Measurements from ENCODE around the gene TP53BP1. TPM values are rescaled to one million over a fixed set of nuclear protein-coding genes. Genes with fewer than 3 reads are reported as not detected.

TP53BP1 gene
- total RNA-seq, 2 experiments from 2014 or later, result 43.0 to 44.6 TPM

DNA sequence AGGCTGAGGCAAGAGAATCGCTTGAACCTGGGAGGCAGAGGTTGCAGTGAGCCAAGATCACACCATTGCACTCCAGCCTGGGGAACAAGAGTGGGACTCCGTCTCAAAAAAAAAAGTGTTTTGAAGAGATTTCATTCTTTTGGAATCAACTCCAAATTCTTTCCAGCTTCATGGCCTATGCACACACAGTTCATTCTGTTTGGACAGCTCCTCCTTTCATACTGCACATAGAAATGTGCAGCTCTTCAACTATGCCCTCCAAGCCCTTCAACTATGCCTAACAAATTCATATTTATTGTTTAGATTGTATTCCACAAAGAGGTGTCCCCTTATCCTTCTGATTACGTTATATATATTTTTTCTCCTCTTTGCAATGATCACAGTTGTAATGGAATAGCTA lies 4.2 kb downstream of the TP53BP1 start:
- H3K27ac ChIP-seq (ENCODE audit: low read depth in 1 of 2, low read length in 2 of 2), result no peak overlapping the region
- H3K9me3 ChIP-seq (ENCODE audit: control insufficient read depth in 1 of 2, insufficient read depth in 1 of 2, low read length in 2 of 2), result no peaks in the 10 kb centered on the region
- peak overlapping the region; percentile 21 for H3K4me3 Mint-ChIP-seq
- CTCF ChIA-PET, result interaction anchor here (1.6 kb wide), 1 partner anchor 26 kb away, joined by 7 read pairs; no protein-coding TSS in a partner anchor
- peaks cover 48% of the 10 kb centered on the region for H3K4me1 Mint-ChIP-seq (ENCODE audit: low read depth)
- POLR2A ChIA-PET, result interaction anchor here (0.6 to 1.9 kb wide), 2 partner anchors 22 to 295 kb away, joined by 4 to 9 read pairs; no protein-coding TSS in a partner anchor
- DNase-seq (no peak), ATAC-seq (ENCODE audit: poor library complexity) (no peak)
- TF ChIP-seq, protein P1, sequence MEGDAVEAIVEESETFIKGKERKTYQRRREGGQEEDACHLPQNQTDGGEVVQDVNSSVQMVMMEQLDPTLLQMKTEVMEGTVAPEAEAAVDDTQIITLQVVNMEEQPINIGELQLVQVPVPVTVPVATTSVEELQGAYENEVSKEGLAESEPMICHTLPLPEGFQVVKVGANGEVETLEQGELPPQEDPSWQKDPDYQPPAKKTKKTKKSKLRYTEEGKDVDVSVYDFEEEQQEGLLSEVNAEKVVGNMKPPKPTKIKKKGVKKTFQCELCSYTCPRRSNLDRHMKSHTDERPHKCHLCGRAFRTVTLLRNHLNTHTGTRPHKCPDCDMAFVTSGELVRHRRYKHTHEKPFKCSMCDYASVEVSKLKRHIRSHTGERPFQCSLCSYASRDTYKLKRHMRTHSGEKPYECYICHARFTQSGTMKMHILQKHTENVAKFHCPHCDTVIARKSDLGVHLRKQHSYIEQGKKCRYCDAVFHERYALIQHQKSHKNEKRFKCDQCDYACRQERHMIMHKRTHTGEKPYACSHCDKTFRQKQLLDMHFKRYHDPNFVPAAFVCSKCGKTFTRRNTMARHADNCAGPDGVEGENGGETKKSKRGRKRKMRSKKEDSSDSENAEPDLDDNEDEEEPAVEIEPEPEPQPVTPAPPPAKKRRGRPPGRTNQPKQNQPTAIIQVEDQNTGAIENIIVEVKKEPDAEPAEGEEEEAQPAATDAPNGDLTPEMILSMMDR (IDR thresholded peaks at IDR 0.05), result no peak
- H3K27me3 ChIP-seq (ENCODE audit: control insufficient read depth in 1 of 2, insufficient read depth in 2 of 2, low read length in 2 of 2), result no peaks in the 10 kb centered on the region
- H3K4me1 ChIP-seq (ENCODE audit: insufficient read depth, low read length), result peaks cover 15% of the 10 kb centered on the region
- H3K9me3 Mint-ChIP-seq, result no peaks in the 10 kb centered on the region
- peaks cover 17% of the 10 kb centered on the region for H3K36me3 ChIP-seq (ENCODE audit: insufficient read depth, low read length)
- H3K4me3 ChIP-seq (ENCODE audit: low read length), result no peak overlapping the region
- H3K27me3 Mint-ChIP-seq, result no peaks in the 10 kb centered on the region
- intact Hi-C loops (cut with DNase I, micrococcal nuclease), result no loop called here
- H3K36me3 Mint-ChIP-seq (ENCODE audit: low read depth), result peaks cover 67% of the 10 kb centered on the region
- no peak overlapping the region for H3K27ac Mint-ChIP-seq

DNA sequence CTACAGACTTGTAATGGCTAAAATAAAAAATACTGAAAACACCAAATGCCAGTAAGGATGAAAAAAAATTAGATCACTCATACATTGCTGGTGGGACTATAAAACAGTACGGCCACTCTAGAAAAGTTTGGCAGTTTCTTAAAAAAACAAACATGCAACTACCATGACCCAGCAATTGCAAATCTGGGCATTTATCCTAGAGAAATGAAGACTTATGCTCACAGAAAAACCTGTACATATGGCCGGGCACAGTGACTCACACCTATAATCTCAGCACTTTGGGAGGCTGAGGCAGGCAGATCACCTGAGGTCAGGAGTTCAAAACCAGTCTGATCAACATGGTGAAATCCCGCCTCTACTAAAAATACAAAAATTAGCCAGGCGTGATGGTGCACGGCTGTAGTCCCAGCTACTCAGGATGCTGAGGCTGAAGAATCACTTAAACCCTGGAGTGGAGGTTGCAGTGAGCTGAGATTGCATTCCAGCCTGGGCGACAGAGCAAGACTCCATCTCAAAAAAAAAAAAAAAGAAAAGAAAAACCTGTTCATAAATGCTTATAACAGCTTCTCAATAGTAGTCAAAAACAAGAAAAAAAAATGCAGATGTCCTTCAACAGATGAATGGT lies 5.6 kb downstream of the TP53BP1 start:
- CTCF ChIA-PET, result interaction anchor here (1.2 kb wide), 1 partner anchor 27 kb away, joined by 5 read pairs; no protein-coding TSS in a partner anchor
- peaks cover 7% of the 10 kb centered on the region for H3K4me1 ChIP-seq (ENCODE audit: insufficient read depth, low read length)
- TF ChIP-seq, protein P1 (IDR thresholded peaks at IDR 0.05), result no peak
- Mint-ChIP-seq H3K27ac (no peak overlapping the region), H3K9me3 (no peaks in the 10 kb centered on the region), H3K36me3 (ENCODE audit: low read depth) (peaks cover 67% of the 10 kb centered on the region), H3K4me1 (ENCODE audit: low read depth) (peaks cover 44% of the 10 kb centered on the region), H3K27me3 (no peaks in the 10 kb centered on the region), H3K4me3 (no peak overlapping the region)
- no peak overlapping the region for H3K27ac ChIP-seq (ENCODE audit: low read depth in 1 of 2, low read length in 2 of 2)
- no peaks in the 10 kb centered on the region for H3K27me3 ChIP-seq (ENCODE audit: control insufficient read depth in 1 of 2, insufficient read depth in 2 of 2, low read length in 2 of 2)
- intact Hi-C loops (cut with DNase I, micrococcal nuclease), result no loop called here
- POLR2A ChIA-PET, result interaction anchor here (2.4 kb wide), 1 partner anchor 23 kb away, joined by 7 read pairs; no protein-coding TSS in a partner anchor
- H3K36me3 ChIP-seq (ENCODE audit: insufficient read depth, low read length), result peaks cover 17% of the 10 kb centered on the region
- DNase-seq (no peak), ATAC-seq (ENCODE audit: poor library complexity) (no peak)
- H3K4me3 ChIP-seq (ENCODE audit: low read length), result no peak overlapping the region
- no peaks in the 10 kb centered on the region for H3K9me3 ChIP-seq (ENCODE audit: control insufficient read depth in 1 of 2, insufficient read depth in 1 of 2, low read length in 2 of 2)

DNA sequence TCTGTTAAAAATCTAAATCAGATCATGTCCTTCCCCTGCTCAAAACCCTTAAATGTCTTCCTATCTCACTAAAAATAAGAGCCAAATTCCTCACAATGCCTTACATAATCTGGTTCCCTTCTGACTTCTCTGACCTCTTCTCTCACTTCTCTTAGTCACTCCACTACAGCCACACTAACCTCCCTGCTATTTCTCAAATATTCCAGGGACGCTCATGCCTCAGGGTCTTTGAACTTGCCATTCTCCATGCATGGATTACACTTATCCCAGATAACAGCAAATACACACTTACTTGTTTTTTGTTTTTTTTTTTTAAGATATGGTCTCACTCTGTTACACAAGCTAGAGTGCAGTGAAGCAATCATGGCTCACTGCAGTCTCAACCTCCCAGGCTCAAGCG lies 8.5 kb downstream of the TP53BP1 start:
- Histone ChIP-seq H3K27me3 (ENCODE audit: control insufficient read depth in 1 of 2, insufficient read depth in 2 of 2, low read length in 2 of 2) (no peaks in the 10 kb centered on the region), H3K4me3 (ENCODE audit: low read length) (no peak overlapping the region), H3K36me3 (ENCODE audit: insufficient read depth, low read length) (peaks cover 25% of the 10 kb centered on the region), H3K27ac (ENCODE audit: low read depth in 1 of 2, low read length in 2 of 2) (no peak overlapping the region), H3K9me3 (ENCODE audit: control insufficient read depth in 1 of 2, insufficient read depth in 1 of 2, low read length in 2 of 2) (no peaks in the 10 kb centered on the region), H3K4me1 (ENCODE audit: insufficient read depth, low read length) (peaks cover 3% of the 10 kb centered on the region)
- H3K4me1 Mint-ChIP-seq (ENCODE audit: low read depth), result peaks cover 27% of the 10 kb centered on the region
- ATAC-seq (ENCODE audit: poor library complexity) (no peak), DNase-seq (no peak)
- H3K36me3 Mint-ChIP-seq (ENCODE audit: low read depth), result peaks cover 60% of the 10 kb centered on the region
- intact Hi-C loops (cut with DNase I, micrococcal nuclease), result loop anchor here in 1 of 2 experiments (2.0 kb wide), 1 partner anchor 30 kb away; no protein-coding TSS in a partner anchor
- no peak overlapping the region for H3K4me3 Mint-ChIP-seq
- H3K9me3 Mint-ChIP-seq, result no peaks in the 10 kb centered on the region
- CTCF ChIA-PET, result interaction anchor here (0.6 to 1.2 kb wide), 2 partner anchors 29 to 30 kb away, joined by 3 to 15 read pairs; no protein-coding TSS in a partner anchor
- TF ChIP-seq, protein P1 (IDR thresholded peaks at IDR 0.05), result no peak
- POLR2A ChIA-PET, result interaction anchor here (0.9 to 1.1 kb wide), 2 partner anchors 27 kb away, joined by 3 to 5 read pairs; no protein-coding TSS in a partner anchor
- no peaks in the 10 kb centered on the region for H3K27me3 Mint-ChIP-seq
- H3K27ac Mint-ChIP-seq, result no peak overlapping the region
